Calu3 (cell line): Measurements from ENCODE around the gene TSPAN15. TPM values are rescaled to one million over a fixed set of nuclear protein-coding genes. Genes with fewer than 3 reads are reported as not detected.
A peak's percentile ranks its signal among the peaks of the same experiment; 100 is the strongest.

Experiments
- BruUV-seq: library from RNA; stranded (reverse); fragments of 400-500 nt; replicated peaks from 2 replicates; lab custom pipeline; 2021; lab: Mats Ljungman, UMichigan
- CTCF ChIA-PET: fragments of 300-600 bp; sonication (Branson Sonifier 250); formaldehyde crosslinking; loops from one replicate; lab custom pipeline; 2022; ENCODE audit warnings: antibody characterized with exemption; lab: Charles Lee
- DNase-seq: peaks from one replicate; pipeline ENCODE4 v3.0.0; 2022
- H3K27ac Mint-ChIP-seq: one replicate; pipeline ENCODE4 v1.8.0; 2022; ENCODE audit warnings: mixed read lengths; ENCODE audit not compliant: unreplicated experiment
- H3K27me3 Mint-ChIP-seq: one replicate; pipeline ENCODE4 v1.8.0; 2022; ENCODE audit warnings: mixed read lengths; ENCODE audit not compliant: unreplicated experiment
- H3K36me3 Mint-ChIP-seq: one replicate; pipeline ENCODE4 v1.8.0; 2022; ENCODE audit warnings: mild to moderate bottlenecking, moderate library complexity, mixed read lengths; ENCODE audit not compliant: insufficient read depth, unreplicated experiment
- H3K4me1 Mint-ChIP-seq: one replicate; pipeline ENCODE4 v1.8.0; 2022; ENCODE audit warnings: mild to moderate bottlenecking, low read depth, mixed read lengths; ENCODE audit not compliant: unreplicated experiment
- H3K4me3 Mint-ChIP-seq: one replicate; pipeline ENCODE4 v1.8.0; 2022; ENCODE audit warnings: mild to moderate bottlenecking, low read depth, moderate library complexity, mixed read lengths; ENCODE audit not compliant: unreplicated experiment
- H3K9me3 Mint-ChIP-seq: one replicate; pipeline ENCODE4 v1.8.0; 2022; ENCODE audit warnings: low read depth, mixed read lengths; ENCODE audit not compliant: unreplicated experiment
- intact Hi-C: fragments of 100-400 bp; cut with micrococcal nuclease; formaldehyde crosslinking; loops from one replicate; pipeline ENCODE4 v1.10.0; 2022; ENCODE audit not compliant: unreplicated experiment
- total RNA-seq: library from RNA; stranded (reverse); gene quantifications from 2 replicates; pipeline ENCODE4 v1.2.3, GENCODE V29; 2022
- TF ChIP-seq, protein P1 (sequence below): fragments of 200-600 bp; IDR thresholded peaks from one replicate; pipeline ENCODE4 v1.8.0; 2022; ENCODE audit warnings: antibody characterized with exemption; ENCODE audit not compliant: unreplicated experiment

Gene TSPAN15
- total RNA-seq, 1 experiment from 2014 or later = 137 TPM

DNA sequence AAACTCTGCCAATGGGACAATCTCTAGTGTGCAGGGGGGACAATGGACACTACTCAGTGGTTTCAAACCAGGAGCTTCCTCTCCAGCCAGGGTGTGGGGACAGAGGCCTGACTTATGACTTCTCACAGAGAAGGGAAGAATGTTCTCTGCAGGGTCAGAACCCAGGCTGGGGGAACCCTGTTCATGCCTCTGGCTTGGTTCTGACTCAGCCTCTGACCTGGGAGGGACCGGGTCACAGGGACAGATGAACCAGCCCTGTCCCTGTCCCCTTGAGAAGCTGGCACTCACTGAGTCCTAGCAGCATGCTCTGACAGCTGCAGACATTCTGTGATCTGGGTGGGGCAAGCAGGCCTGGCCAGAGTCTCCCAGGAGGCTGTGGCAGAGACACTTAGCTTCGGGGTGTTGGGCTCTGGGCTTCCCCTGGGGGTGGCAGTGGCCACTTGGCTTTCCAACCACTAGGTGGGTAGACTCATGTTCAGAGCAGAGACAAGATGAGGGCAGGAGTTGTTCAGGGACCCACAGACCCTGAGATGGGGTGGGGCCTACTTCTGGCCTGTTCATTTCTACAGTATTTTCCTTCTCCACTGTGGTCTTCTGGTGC is 13.6 kb downstream of the TSPAN15 start:
- Mint-ChIP-seq H3K4me1 (peaks cover 80% of the 10 kb centered on the region), H3K27ac (peak overlapping the region; percentile 25), H3K9me3 (no peaks in the 10 kb centered on the region), H3K4me3 (no peak overlapping the region), H3K36me3 (peaks cover 15% of the 10 kb centered on the region), H3K27me3 (no peaks in the 10 kb centered on the region)
- BruUV-seq = no TSS peak
- CTCF ChIA-PET = interaction anchor here (0.5 to 1.5 kb wide), 3 partner anchors 14 to 263 kb away, joined by 3 to 8 read pairs (median 4); partner anchors contain the start of gene TSPAN15
- TF ChIP-seq, protein P1, sequence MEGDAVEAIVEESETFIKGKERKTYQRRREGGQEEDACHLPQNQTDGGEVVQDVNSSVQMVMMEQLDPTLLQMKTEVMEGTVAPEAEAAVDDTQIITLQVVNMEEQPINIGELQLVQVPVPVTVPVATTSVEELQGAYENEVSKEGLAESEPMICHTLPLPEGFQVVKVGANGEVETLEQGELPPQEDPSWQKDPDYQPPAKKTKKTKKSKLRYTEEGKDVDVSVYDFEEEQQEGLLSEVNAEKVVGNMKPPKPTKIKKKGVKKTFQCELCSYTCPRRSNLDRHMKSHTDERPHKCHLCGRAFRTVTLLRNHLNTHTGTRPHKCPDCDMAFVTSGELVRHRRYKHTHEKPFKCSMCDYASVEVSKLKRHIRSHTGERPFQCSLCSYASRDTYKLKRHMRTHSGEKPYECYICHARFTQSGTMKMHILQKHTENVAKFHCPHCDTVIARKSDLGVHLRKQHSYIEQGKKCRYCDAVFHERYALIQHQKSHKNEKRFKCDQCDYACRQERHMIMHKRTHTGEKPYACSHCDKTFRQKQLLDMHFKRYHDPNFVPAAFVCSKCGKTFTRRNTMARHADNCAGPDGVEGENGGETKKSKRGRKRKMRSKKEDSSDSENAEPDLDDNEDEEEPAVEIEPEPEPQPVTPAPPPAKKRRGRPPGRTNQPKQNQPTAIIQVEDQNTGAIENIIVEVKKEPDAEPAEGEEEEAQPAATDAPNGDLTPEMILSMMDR = no peak
- DNase-seq = no peak
- intact Hi-C loops = no loop called here

GRCh38 chr10:69465457-69466157 is 14.3 kb downstream of the TSPAN15 start:
- DNase-seq = no peak
- BruUV-seq = no TSS peak
- Mint-ChIP-seq H3K27ac (peak overlapping the region; percentile 25), H3K9me3 (no peaks in the 10 kb centered on the region), H3K4me1 (peaks cover 80% of the 10 kb centered on the region), H3K4me3 (no peak overlapping the region), H3K36me3 (peaks cover 22% of the 10 kb centered on the region), H3K27me3 (no peaks in the 10 kb centered on the region)
- CTCF ChIA-PET = interaction anchor here (0.5 to 1.5 kb wide), 3 partner anchors 13 to 264 kb away, joined by 3 to 8 read pairs (median 4); partner anchors contain the start of gene TSPAN15
- intact Hi-C loops = no loop called here
- TF ChIP-seq, protein P1 = no peak

GRCh38 chr10:69466158-69466490 is 14.9 kb downstream of the TSPAN15 start:
- no peak overlapping the region for H3K27ac Mint-ChIP-seq
- no peak overlapping the region for H3K4me3 Mint-ChIP-seq
- no peaks in the 10 kb centered on the region for H3K9me3 Mint-ChIP-seq
- intact Hi-C loops = no loop called here
- DNase-seq = no peak
- H3K36me3 Mint-ChIP-seq = peaks cover 27% of the 10 kb centered on the region
- no TSS peak for BruUV-seq
- TF ChIP-seq, protein P1 = no peak
- CTCF ChIA-PET = interaction anchor here (0.6 kb wide), 2 partner anchors 205 to 1234 kb away, joined by 3 to 4 read pairs; partner anchors contain the start of gene ATOH7
- H3K4me1 Mint-ChIP-seq = peaks cover 80% of the 10 kb centered on the region
- no peaks in the 10 kb centered on the region for H3K27me3 Mint-ChIP-seq

DNA sequence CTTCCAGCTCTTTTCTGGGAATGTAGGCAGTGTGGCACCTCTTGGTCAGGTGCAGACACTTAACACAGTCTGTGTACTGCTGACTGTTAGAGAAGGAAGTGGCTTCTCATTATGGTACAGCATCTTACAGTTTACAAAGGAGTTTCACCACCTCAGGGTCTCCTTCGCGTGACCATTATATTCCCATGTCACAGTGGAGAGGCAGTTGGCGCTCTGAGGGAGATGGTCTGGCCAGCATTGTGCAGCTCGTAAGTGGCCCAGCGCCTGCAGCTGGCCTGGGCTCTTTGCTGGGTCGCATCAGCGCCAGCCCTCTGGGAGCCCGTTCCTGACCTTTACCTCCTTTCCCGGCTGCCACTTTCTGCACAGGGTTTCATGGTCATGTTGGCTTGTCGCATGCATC is 15.4 kb downstream of the TSPAN15 start:
- H3K27ac Mint-ChIP-seq = no peak overlapping the region
- H3K4me3 Mint-ChIP-seq = no peak overlapping the region
- peaks cover 79% of the 10 kb centered on the region for H3K4me1 Mint-ChIP-seq
- TF ChIP-seq, protein P1 = no peak
- BruUV-seq = no TSS peak
- no peaks in the 10 kb centered on the region for H3K9me3 Mint-ChIP-seq
- peaks cover 28% of the 10 kb centered on the region for H3K36me3 Mint-ChIP-seq
- DNase-seq = no peak
- CTCF ChIA-PET = interaction anchor here (0.6 kb wide), 2 partner anchors 205 to 1235 kb away, joined by 3 to 4 read pairs; partner anchors contain the start of gene ATOH7
- intact Hi-C loops = no loop called here
- H3K27me3 Mint-ChIP-seq = no peaks in the 10 kb centered on the region
